GM21390 (cell line): ENCODE results near the gene HOXB9.

Experiments used
- ATAC-seq: cut with Tn5 transposase; IDR thresholded peaks from one replicate; pipeline ENCODE4 v1.9.1; 2021; ENCODE audit not compliant: unreplicated experiment

The HOXB9 gene

GRCh38 chr17:48599354-48599753 is 26.8 kb downstream of the HOXB9 start:
- ATAC-seq: no peak

DNA sequence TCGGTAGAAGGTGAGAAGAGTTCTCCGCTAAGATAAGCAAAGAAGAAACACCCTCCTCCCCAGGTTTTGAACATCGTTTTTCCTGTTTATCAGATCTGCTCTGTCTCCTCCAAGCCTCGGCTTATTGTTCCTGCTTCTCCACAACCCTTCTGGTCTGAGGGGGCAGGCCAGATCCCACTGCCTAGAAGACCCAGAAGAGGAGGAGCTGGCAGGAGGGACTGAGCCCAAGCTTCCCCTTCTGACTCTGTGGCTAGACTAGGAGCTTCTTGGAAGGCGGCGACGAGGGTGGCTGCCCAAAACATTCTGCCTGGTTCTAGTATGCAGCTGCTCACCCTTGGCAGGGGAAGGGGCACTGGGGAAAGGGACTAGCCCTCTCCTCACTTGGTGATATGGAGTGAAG is 27.4 kb downstream of the HOXB9 start:
- ATAC-seq: no peak

- no peak for ATAC-seq
These were observed 28.2 kb downstream of the HOXB9 start for GRCh38 chr17:48597778-48598631.

DNA sequence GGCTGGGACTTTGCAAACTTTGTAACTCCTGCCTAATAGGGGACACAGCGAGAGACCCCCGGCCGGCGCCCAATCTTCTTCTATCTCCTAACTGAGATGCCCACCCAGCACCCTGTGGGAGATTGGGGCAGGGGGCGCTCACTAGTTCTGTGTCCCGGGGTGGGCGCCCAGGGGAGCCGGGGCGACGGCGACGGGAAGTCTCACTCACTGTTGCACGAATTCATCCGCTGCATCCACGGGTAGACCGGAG is 28.7 kb downstream of the HOXB9 start:
- no peak for ATAC-seq

- no peak for ATAC-seq
These were observed 29.2 kb downstream of the HOXB9 start for GRCh38 chr17:48596735-48597527.

DNA sequence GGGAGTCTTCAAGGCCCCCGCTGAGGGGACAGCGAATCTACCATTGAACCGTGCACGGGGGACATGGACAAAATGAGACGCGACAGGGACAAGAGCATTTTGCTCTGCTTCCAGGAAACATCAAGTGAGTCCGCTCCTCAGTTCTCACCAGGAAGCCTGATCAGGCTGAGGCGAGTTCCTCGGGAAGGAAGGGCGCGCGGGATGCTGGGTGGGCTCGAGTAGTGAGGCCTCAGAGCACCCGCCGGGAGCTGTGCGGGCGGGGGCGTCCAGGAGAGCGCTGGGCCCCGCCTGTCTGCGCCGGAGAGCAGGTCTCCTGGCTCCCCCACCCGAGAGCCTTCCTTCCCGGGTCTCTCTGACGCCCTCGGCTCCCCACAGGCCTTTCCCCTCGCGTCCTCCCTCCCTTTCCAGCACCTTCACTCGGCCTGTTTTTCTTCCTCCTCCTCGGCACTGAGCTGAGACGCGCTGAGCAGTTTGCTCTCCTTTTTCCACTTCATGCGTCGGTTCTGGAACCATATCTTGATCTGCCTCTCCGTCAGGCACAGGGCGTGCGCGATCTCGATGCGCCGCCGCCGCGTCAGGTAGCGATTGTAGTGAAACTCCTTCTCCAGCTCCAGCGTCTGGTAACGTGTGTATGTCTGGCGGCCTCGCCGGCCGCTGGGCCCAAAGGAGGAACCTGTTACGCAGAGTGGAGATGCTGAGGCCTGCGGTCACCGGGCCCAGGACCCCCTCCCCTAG is 30.0 kb downstream of the HOXB9 start:
- ATAC-seq: no peak

DNA sequence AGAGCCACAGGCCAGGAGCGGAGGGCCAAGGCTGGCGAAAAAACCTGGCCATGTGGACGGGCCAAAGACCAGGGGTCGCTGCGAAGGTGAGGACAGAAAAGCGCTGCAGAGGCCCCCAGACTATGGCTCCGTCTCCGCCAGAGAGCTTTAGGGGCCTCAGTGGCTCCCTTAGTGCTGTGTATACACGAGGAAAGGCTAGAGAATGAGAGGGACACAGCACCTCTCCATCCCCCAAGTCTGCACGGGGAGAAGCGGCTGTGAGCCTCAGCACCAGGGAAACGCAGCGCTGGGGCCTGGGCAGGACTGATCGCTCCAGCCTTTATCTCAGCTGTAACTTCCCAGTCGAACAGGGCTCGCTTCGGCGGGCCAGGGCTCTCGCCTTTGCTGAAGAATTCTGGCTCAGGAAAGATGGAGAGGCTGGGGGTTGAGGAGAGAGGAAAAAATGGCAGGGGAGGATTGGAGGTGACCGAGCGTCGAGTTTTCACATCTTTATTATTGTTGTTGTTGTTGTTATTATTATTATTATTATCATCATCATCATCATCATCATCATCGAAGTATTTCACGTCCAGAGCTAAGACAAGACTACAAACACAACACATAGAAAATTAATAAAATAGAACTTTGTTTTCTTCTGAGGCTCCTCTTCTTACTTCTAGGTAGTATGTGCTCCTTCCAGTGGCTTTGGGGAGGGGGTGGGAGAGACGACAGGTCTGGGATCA is 30.7 kb downstream of the HOXB9 start:
- ATAC-seq: no peak

GRCh38 chr17:48594538-48595277 is 31.4 kb downstream of the HOXB9 start:
- ATAC-seq: no peak

DNA sequence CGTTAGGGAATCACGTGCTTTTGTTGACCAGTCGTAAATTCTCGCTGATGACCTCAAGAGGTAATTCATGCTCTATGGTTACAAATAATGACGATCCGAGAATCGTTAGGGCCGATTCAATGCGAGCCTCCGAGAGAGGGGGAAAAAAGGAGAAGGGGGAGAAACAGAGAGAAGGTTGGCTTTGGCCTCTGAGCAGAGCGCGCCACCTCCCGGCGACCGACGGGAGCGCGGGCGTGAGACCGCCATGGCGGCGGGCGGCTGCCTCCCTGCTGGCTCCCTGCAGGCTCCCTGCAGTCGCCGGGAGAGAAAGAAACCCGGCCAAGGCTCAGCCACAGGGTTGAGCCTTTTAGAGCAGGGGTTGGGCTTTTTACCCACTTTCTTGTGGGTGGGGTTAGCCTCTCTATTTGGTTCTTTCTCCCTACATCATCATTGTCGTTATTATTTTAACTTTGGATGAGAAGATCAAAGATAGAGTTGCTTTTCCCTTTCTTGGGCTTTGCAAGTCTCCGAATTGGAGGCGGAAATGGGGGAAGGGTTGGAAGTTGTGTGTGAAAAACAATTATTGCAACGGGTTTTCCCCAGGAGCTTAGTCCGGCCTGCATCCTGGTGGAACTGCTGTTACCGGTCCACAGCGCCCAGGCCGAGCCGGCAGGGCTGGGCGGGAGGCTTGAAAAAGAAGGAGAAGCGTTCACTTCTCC is 32.2 kb downstream of the HOXB9 start:
- ATAC-seq: no peak

- no peak for ATAC-seq
These were observed 32.9 kb downstream of the HOXB9 start, which contains the start of gene HOXB5 for GRCh38 chr17:48593126-48593829. TSS of gene HOXB5 (minus strand) at chr17:48593779. CDS start at chr17:48593682, 97 bp downstream.

GRCh38 chr17:48592577-48592976 is 33.6 kb downstream of the HOXB9 start:
- no peak for ATAC-seq

- ATAC-seq: no peak
These were observed 34.1 kb downstream of the HOXB9 start for GRCh38 chr17:48592057-48592514.

DNA sequence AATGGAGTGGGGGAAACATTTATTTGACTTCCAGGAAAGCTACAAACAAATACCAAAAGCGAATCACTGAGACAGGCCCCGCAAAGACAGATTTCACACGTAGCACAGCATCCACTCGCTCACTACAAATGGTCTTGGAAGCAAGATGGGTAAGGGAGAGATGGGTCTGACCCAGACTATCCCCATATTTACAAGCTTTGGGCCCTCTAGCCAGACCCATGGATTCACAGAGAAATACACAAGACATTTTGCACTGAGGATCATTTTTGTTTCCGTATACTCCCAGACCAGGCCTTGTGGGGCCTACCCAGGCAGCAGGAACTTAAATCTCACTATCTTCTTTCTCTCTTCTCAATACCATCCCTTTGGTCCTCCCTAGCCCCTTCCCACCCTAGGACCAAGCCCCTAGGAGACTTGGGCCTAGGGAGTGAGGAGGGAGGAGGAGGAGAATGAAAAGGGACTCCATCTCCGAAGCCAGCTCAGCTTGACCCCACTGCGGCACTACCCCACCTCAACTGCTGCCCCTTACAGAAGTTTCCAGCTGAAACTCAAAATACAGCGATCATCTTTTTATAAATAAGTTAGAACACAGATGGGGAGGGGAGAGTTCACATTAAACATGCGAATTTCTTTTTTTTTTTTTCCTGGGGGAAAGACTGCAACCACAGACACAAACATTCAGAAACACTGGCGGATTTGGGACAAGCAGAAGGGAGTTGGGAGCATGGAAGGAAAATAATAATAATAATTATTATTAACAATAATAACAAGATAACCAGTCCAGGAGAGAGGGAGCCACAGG is 34.7 kb downstream of the HOXB9 start:
- no peak for ATAC-seq

DNA sequence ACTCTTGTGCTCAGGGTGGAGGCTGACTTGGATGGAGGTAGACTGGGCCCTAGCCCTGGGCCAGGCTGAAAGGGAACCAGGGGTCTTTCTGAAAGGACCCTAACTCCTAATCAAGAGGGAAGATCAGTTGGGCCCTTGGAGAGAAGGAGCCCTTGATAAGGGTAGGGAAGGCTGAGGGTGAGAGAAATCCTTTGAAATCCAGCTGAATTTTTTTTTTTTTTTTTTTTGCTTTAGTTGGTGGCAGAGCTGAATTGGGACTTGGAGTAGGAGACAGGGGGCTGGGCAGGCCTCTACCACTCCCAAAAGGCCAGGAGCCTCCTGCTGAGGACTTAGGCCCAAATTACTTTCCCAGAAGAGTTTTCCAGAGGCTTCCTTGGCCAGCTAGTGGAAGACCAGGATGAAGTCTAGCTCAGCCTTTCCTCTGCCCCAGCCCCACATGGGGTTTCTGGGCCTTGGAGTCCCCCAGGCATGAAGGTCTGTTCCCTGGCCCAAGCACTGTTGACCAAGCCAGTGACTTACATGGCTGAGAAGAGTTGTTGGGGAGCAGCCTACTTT is 35.5 kb downstream of the HOXB9 start:
- ATAC-seq: no peak

- ATAC-seq: no peak
These were observed 36.1 kb downstream of the HOXB9 start, which contains the start of gene HOXB3 for GRCh38 chr17:48589831-48590606. TSS of gene HOXB3 (minus strand) at chr17:48590241. CDS start at chr17:48552474, 37,767 bp downstream.

DNA sequence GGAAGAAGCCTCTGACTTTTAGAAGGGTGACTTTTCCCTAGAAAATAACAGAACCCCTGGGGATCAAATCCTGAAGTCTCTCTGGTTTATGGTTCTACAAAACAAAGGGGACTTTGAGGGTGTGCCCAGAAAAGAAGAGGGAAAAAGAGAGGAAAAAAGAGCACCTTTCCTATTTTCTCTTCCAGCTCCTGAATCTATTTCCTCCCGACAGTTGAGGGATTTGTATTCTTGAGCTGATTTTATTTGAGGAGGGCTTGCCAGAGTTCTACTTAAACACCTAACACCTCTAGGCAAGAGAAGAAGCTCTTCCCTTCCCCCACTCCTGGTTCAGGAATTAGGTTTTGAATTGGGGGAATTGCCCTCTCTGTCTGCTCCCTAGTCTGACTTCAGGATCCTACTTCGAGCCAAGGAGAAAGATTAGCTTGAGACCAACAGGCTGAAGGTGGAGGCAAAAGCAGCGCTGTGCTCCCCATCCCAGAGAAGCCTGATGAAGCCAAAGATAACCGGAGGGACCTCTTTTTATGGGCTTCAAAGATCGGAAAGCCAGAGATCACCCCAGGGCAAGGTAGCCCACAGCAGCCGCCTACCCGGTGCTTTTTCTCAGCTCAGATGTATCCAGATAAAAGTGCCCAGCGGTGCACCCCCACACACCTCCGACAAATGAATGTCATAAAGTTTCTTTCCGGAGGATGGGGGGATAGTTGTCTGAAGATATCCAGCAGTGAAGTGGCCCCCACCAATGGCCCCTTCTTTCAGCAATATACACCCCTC is 36.9 kb downstream of the HOXB9 start:
- no peak for ATAC-seq
